Breast epithelium (tissue), 4 donors: ENCODE data around the gene EML2. TPM values are rescaled to one million over a fixed set of nuclear protein-coding genes. Genes with fewer than 3 reads are reported as not detected.

ENCODE experiments used
- DNase-seq, 2 donors: peaks; one replicate each; pipeline ENCODE4 v3.0.0-alpha.2; 2019; ENCODE audit warnings: low spot score in 2 of 2
- H3K27ac ChIP-seq, 2 donors: fragments of 200-600 bp; sonication (generic) in 1 of 2; one replicate each; pipeline ENCODE4 v1.5.1; 2016 to 2019; ENCODE audit warnings: mild to moderate bottlenecking in 1 of 2
- H3K27me3 ChIP-seq, 2 donors: fragments of 200-600 bp; sonication (generic) in 1 of 2; one replicate each; pipeline versions ENCODE4 v1.5.1 to v1.6.0; 2017 to 2019; ENCODE audit warnings: control low read depth in 1 of 2, mild to moderate bottlenecking in 1 of 2
- H3K36me3 ChIP-seq: fragments of 200-600 bp; one replicate; pipeline ENCODE4 v1.5.1; 2019
- H3K4me1 ChIP-seq, 2 donors: fragments of 200-600 bp; sonication (generic); one replicate each; pipeline ENCODE4 v1.5.1; 2016 to 2019; ENCODE audit warnings: control low read depth in 1 of 2
- H3K4me3 ChIP-seq, 3 donors: fragments of 200-600 bp; sonication (generic); 1 replicate in 2 of 3; 2 replicates in 1 of 3; pipeline ENCODE4 v1.5.1; 2016 to 2019; ENCODE audit warnings: mild to moderate bottlenecking in 3 of 3, moderate library complexity in 2 of 3
- H3K9me3 ChIP-seq, 2 donors: fragments of 200-600 bp; sonication (generic) in 1 of 2; one replicate each; pipeline ENCODE4 v1.5.1; 2016 to 2019; ENCODE audit warnings: control low read depth in 1 of 2
- POLR2A ChIP-seq: fragments of 450-650 bp; IDR thresholded peaks from one replicate; pipeline ENCODE4 v1.6.1; 2016; ENCODE audit warnings: antibody characterized with exemption, mild to moderate bottlenecking, moderate library complexity
- POLR2AphosphoS5 ChIP-seq, 3 donors: sonication (generic); formaldehyde crosslinking; IDR thresholded peaks; one replicate each; pipeline ENCODE4 v1.6.1; 2017; ENCODE audit warnings: antibody characterized with exemption in 3 of 3
- intact Hi-C: fragments of 100-400 bp; cut with DNase I; formaldehyde crosslinking; loops from one replicate; pipeline ENCODE4 v1.15.1; 2023; ENCODE audit warnings: low total_unique reads
- total RNA-seq, 3 donors: library from RNA; depleted of rRNA; stranded (reverse); fragments of >200 nt; gene quantifications; one replicate each; pipeline ENCODE4 v1.1.0, GENCODE V29; 2016
- TF ChIP-seq, protein P1 (sequence below), 3 donors: fragments of 450-650 bp; IDR thresholded peaks; one replicate each; pipeline ENCODE4 v1.5.1; 2016 to 2017; ENCODE audit warnings: antibody characterized with exemption in 3 of 3, mild to moderate bottlenecking in 3 of 3, moderate library complexity in 3 of 3

The EML2 gene
- total RNA-seq, 3 donors from 2014 or later, result 27.7 to 42.0 (median 32.4) TPM

- peaks cover 0 to 9% of the 10 kb centered on the region in 2 donors for H3K4me1 ChIP-seq
- TF ChIP-seq POLR2AphosphoS5 (IDR thresholded peaks at IDR 0.05), result no peak
- TF ChIP-seq POLR2A, result no peak
- TF ChIP-seq, protein P1, sequence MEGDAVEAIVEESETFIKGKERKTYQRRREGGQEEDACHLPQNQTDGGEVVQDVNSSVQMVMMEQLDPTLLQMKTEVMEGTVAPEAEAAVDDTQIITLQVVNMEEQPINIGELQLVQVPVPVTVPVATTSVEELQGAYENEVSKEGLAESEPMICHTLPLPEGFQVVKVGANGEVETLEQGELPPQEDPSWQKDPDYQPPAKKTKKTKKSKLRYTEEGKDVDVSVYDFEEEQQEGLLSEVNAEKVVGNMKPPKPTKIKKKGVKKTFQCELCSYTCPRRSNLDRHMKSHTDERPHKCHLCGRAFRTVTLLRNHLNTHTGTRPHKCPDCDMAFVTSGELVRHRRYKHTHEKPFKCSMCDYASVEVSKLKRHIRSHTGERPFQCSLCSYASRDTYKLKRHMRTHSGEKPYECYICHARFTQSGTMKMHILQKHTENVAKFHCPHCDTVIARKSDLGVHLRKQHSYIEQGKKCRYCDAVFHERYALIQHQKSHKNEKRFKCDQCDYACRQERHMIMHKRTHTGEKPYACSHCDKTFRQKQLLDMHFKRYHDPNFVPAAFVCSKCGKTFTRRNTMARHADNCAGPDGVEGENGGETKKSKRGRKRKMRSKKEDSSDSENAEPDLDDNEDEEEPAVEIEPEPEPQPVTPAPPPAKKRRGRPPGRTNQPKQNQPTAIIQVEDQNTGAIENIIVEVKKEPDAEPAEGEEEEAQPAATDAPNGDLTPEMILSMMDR (IDR thresholded peaks at IDR 0.05), result no peak
Observed at GRCh38 chr19:45643927-45644771, 5.0 kb upstream of the EML2 start.

GRCh38 chr19:45643024-45643926, 4.1 kb upstream of the EML2 start:
- Histone ChIP-seq H3K27ac (no peak overlapping the region), H3K4me1 (peaks cover 0 to 14% of the 10 kb centered on the region in 2 donors), H3K9me3 (no peaks in the 10 kb centered on the region), H3K27me3 (no peaks in the 10 kb centered on the region), H3K4me3 (peak overlapping the region in 2 of 3 donors; percentile 25 to 32), H3K36me3 (no peaks in the 10 kb centered on the region)
- TF ChIP-seq POLR2A (no peak), POLR2AphosphoS5 (IDR thresholded peaks at IDR 0.05) (peak; percentile 23 to 38 (median 36))
- TF ChIP-seq, protein P1 (IDR thresholded peaks at IDR 0.05), result peak; percentile 98 to 99 (median 98)
- peak; percentile 75 to 83 for DNase-seq
- intact Hi-C loops, result loop anchor here (5.0 kb wide), 1 partner anchor 46 kb away; no protein-coding TSS in a partner anchor

More at GRCh38 chr19:45643927-45644771, 5.0 kb upstream of the EML2 start:
- no peak overlapping the region for H3K27ac ChIP-seq
- no peaks in the 10 kb centered on the region for H3K9me3 ChIP-seq
- no peaks in the 10 kb centered on the region for H3K27me3 ChIP-seq
- no peak for DNase-seq
- intact Hi-C loops, result loop anchor here (5.0 kb wide), 1 partner anchor 47 kb away; no protein-coding TSS in a partner anchor
- H3K4me3 ChIP-seq, result no peak overlapping the region
- H3K36me3 ChIP-seq, result no peaks in the 10 kb centered on the region

GRCh38 chr19:45641274-45642105, 2.3 kb upstream of the EML2 start:
- no peak for TF ChIP-seq POLR2A
- TF ChIP-seq, protein P1 (IDR thresholded peaks at IDR 0.05), result no peak
- TF ChIP-seq POLR2AphosphoS5 (IDR thresholded peaks at IDR 0.05), result no peak
- H3K4me3 ChIP-seq, result peak overlapping the region; percentile 38 to 67 (median 52)
- intact Hi-C loops, result loop anchor here (5.0 kb wide), 1 partner anchor 44 kb away; no protein-coding TSS in a partner anchor
- peak; percentile 87 to 95 for DNase-seq
- H3K9me3 ChIP-seq, result no peaks in the 10 kb centered on the region
- no peaks in the 10 kb centered on the region for H3K36me3 ChIP-seq
- H3K27me3 ChIP-seq, result no peaks in the 10 kb centered on the region
- peak overlapping the region; percentile 73 to 89 for H3K27ac ChIP-seq
- H3K4me1 ChIP-seq, result peaks cover 0 to 17% of the 10 kb centered on the region in 2 donors

DNA sequence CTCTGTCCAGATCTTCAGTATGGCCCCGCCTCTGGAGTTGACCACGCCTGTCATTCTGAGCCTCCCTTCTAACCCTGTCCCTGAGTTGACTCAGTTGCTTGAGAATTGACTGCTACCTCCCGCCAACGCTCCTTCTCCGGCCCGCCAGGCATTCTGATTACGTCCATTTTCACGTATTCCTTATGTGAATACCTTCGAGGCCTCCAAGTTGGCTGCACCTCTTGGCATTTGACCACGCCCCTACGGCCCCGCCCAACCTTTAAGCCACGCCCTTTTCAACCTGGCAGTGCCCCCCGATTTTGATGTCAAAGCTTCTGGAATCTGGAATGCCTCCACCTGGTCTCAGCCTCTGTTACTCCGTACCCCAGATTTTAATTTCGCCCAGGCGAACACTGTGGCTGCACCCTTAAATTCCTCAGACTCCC, 1.7 kb upstream of the EML2 start:
- no peaks in the 10 kb centered on the region for H3K9me3 ChIP-seq
- TF ChIP-seq, protein P1 (IDR thresholded peaks at IDR 0.05), result no peak
- TF ChIP-seq POLR2AphosphoS5 (IDR thresholded peaks at IDR 0.05), result no peak
- no peak for TF ChIP-seq POLR2A
- intact Hi-C loops, result loop anchor here (5.0 kb wide), 1 partner anchor 44 kb away; no protein-coding TSS in a partner anchor
- H3K27ac ChIP-seq, result peak overlapping the region; percentile 73 to 89
- peak overlapping the region in 2 of 3 donors; percentile 52 to 67 for H3K4me3 ChIP-seq
- no peak for DNase-seq
- H3K27me3 ChIP-seq, result no peaks in the 10 kb centered on the region
- H3K4me1 ChIP-seq, result peaks cover 0 to 17% of the 10 kb centered on the region in 2 donors
- H3K36me3 ChIP-seq, result no peaks in the 10 kb centered on the region
